ENCODE measurements around the gene HMGXB4. TPM values are rescaled to one million over a fixed set of nuclear protein-coding genes. Genes with fewer than 3 reads are reported as not detected.

HMGXB4 gene
- total RNA-seq, 1 donor from 2014 or later, result 16.7 TPM

GRCh38 chr22:35214968-35215367 is 42.3 kb upstream of the HMGXB4 start:
- H3K4me2 ChIP-seq (ENCODE audit: low read length), result no peak overlapping the region
- H4K20me1 ChIP-seq (ENCODE audit: insufficient read depth, low read length), result no peaks in the 10 kb centered on the region
- peaks cover 5% of the 10 kb centered on the region for H3K9me3 ChIP-seq (ENCODE audit: insufficient read depth, low read depth, low read length)
- Mint-ChIP-seq H3K4me1 (ENCODE audit: low read depth, unreplicated experiment) (peaks cover 23% of the 10 kb centered on the region), H3K9me3 (ENCODE audit: unreplicated experiment) (peaks cover 18% of the 10 kb centered on the region), H3K27ac (ENCODE audit: unreplicated experiment) (no peak overlapping the region), H3K36me3 (ENCODE audit: low read depth, unreplicated experiment) (no peaks in the 10 kb centered on the region), H3K27me3 (ENCODE audit: low read depth, unreplicated experiment) (peaks cover 16% of the 10 kb centered on the region), H3K4me3 (ENCODE audit: unreplicated experiment) (no peak overlapping the region)
- no peak overlapping the region for H2AFZ ChIP-seq (ENCODE audit: low read depth, low read length)
- peaks cover 3% of the 10 kb centered on the region for H3K4me1 ChIP-seq (ENCODE audit: insufficient read depth, low read length)
- H3K9ac ChIP-seq (ENCODE audit: low read length), result no peak overlapping the region
- TF ChIP-seq CTCF (IDR thresholded peaks at IDR 0.05; ENCODE audit: insufficient read depth, low read depth, low read length), result no peak
- TF ChIP-seq EZH2 (IDR thresholded peaks at IDR 0.05; ENCODE audit: insufficient read depth, low read length), result no peak
- no peak for FAIRE-seq
- H3K36me3 ChIP-seq (ENCODE audit: insufficient read depth, low read length), result no peaks in the 10 kb centered on the region
- no peak overlapping the region for H3K27ac ChIP-seq (ENCODE audit: low read depth, low read length)
- no peaks in the 10 kb centered on the region for H3K27me3 ChIP-seq (ENCODE audit: insufficient read depth, low read length)
- H3K4me3 ChIP-seq (ENCODE audit: insufficient read depth, low read depth, low read length), result no peak overlapping the region
- no peaks in the 10 kb centered on the region for H3K79me2 ChIP-seq (ENCODE audit: insufficient read depth, low read length)
- DNase-seq (ENCODE audit: low read depth), result no peak

GRCh38 chr22:35215993-35216392 is 41.3 kb upstream of the HMGXB4 start:
- Histone ChIP-seq H3K9me3 (ENCODE audit: insufficient read depth, low read depth, low read length) (peaks cover 5% of the 10 kb centered on the region), H3K9ac (ENCODE audit: low read length) (no peak overlapping the region), H4K20me1 (ENCODE audit: insufficient read depth, low read length) (no peaks in the 10 kb centered on the region), H3K36me3 (ENCODE audit: insufficient read depth, low read length) (no peaks in the 10 kb centered on the region), H2AFZ (ENCODE audit: low read depth, low read length) (no peak overlapping the region), H3K4me1 (ENCODE audit: insufficient read depth, low read length) (peaks cover 3% of the 10 kb centered on the region), H3K27ac (ENCODE audit: low read depth, low read length) (no peak overlapping the region), H3K4me2 (ENCODE audit: low read length) (no peak overlapping the region), H3K27me3 (ENCODE audit: insufficient read depth, low read length) (no peaks in the 10 kb centered on the region), H3K4me3 (ENCODE audit: insufficient read depth, low read depth, low read length) (no peak overlapping the region), H3K79me2 (ENCODE audit: insufficient read depth, low read length) (no peaks in the 10 kb centered on the region)
- no peak overlapping the region for H3K27ac Mint-ChIP-seq (ENCODE audit: unreplicated experiment)
- FAIRE-seq (no peak), DNase-seq (ENCODE audit: low read depth) (no peak)
- H3K4me1 Mint-ChIP-seq (ENCODE audit: low read depth, unreplicated experiment), result peaks cover 24% of the 10 kb centered on the region
- H3K4me3 Mint-ChIP-seq (ENCODE audit: unreplicated experiment), result no peak overlapping the region
- peaks cover 16% of the 10 kb centered on the region for H3K27me3 Mint-ChIP-seq (ENCODE audit: low read depth, unreplicated experiment)
- H3K9me3 Mint-ChIP-seq (ENCODE audit: unreplicated experiment), result peaks cover 18% of the 10 kb centered on the region
- no peaks in the 10 kb centered on the region for H3K36me3 Mint-ChIP-seq (ENCODE audit: low read depth, unreplicated experiment)
- TF ChIP-seq CTCF (IDR thresholded peaks at IDR 0.05; ENCODE audit: insufficient read depth, low read depth, low read length), result no peak
- no peak for TF ChIP-seq EZH2 (IDR thresholded peaks at IDR 0.05; ENCODE audit: insufficient read depth, low read length)

- no peak for DNase-seq (ENCODE audit: low read depth)
- H3K4me3 ChIP-seq (ENCODE audit: insufficient read depth, low read depth, low read length), result no peak overlapping the region
Measured at GRCh38 chr22:35217527-35217926, 39.8 kb upstream of the HMGXB4 start.

More at GRCh38 chr22:35217527-35217926, 39.8 kb upstream of the HMGXB4 start:
- H3K4me1 ChIP-seq (ENCODE audit: insufficient read depth, low read length), result peaks cover 3% of the 10 kb centered on the region
- H3K36me3 ChIP-seq (ENCODE audit: insufficient read depth, low read length), result no peaks in the 10 kb centered on the region
- no peak overlapping the region for H3K4me3 Mint-ChIP-seq (ENCODE audit: unreplicated experiment)
- FAIRE-seq, result no peak
- no peak overlapping the region for H2AFZ ChIP-seq (ENCODE audit: low read depth, low read length)
- H3K27me3 ChIP-seq (ENCODE audit: insufficient read depth, low read length), result peaks cover 2% of the 10 kb centered on the region
- peaks cover 18% of the 10 kb centered on the region for H3K9me3 Mint-ChIP-seq (ENCODE audit: unreplicated experiment)
- H3K4me1 Mint-ChIP-seq (ENCODE audit: low read depth, unreplicated experiment), result peaks cover 17% of the 10 kb centered on the region
- H3K9ac ChIP-seq (ENCODE audit: low read length), result no peak overlapping the region
- H3K4me2 ChIP-seq (ENCODE audit: low read length), result no peak overlapping the region
- no peaks in the 10 kb centered on the region for H3K79me2 ChIP-seq (ENCODE audit: insufficient read depth, low read length)
- H3K27ac ChIP-seq (ENCODE audit: low read depth, low read length), result no peak overlapping the region
- H3K27ac Mint-ChIP-seq (ENCODE audit: unreplicated experiment), result no peak overlapping the region
- H3K9me3 ChIP-seq (ENCODE audit: insufficient read depth, low read depth, low read length), result peaks cover 5% of the 10 kb centered on the region
- no peaks in the 10 kb centered on the region for H3K36me3 Mint-ChIP-seq (ENCODE audit: low read depth, unreplicated experiment)
- peaks cover 9% of the 10 kb centered on the region for H3K27me3 Mint-ChIP-seq (ENCODE audit: low read depth, unreplicated experiment)
- H4K20me1 ChIP-seq (ENCODE audit: insufficient read depth, low read length), result no peaks in the 10 kb centered on the region
- TF ChIP-seq EZH2 (IDR thresholded peaks at IDR 0.05; ENCODE audit: insufficient read depth, low read length) (no peak), CTCF (IDR thresholded peaks at IDR 0.05; ENCODE audit: insufficient read depth, low read depth, low read length) (no peak)
